ENCODE measurements around the gene AGPAT2.

Gene AGPAT2

DNA sequence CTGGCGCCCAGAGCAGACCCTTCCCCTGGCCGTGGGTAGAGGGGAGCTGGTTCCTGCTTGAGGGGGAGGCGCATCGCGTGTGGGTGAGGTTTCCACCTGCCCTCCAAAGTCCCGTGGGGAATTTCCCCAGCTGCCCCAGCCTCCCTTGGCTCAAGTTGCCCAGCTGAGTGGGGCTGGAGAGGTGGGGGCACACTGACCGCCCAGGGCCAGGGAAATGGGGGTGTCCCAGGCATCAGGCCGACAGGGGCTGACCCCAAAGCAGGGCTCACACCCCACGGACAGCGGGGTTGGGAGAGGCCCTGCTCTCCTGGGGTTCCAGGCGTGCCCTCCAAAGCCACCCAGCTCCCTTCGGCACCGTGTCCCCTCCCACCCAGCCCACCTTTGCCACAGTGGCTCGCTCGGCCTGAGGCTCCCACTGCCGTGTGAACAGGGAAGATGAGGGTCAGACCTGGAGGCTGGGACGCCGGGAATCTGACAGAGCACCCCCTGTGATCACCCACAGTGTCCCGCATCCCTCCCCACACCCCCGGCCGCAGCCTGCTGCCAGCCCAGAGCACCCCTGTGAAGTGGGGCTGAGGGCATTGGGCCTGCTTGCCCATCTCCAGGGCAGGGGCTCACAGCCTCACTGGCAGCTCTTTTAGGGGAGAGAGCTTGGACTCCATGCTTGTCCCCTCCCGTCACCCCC, 25.5 kb downstream of the AGPAT2 start:
- DNase-seq, result no peak

DNA sequence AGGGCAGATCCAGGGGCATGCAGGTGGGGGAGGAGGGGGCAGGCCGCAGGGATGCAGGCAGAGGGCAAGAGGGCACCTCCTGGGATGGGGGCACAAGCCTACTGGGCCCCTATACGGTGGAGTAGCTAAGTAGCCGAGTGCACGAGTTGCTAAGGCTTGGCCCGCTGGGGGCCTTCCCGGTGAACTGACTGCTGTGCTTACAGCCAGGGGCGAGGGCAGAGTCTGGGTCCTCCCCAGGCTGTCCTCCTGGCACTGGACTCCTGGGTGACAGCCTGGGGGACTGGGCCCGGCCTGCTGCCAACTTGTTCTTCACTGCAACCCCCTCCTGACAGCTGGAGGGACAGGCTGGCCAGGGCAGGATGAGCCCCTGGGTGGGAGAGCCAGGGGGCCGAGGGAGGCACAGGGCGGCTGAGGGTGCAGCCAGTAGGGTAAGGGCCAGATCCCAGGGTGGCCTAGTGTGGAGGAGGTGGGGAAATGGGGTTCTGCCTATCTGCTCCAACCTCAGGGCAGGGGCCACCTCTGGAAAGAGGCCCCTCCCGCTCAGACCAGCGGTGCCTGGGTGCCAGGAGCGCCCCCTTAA, 26.2 kb downstream of the AGPAT2 start:
- DNase-seq, result no peak

DNA sequence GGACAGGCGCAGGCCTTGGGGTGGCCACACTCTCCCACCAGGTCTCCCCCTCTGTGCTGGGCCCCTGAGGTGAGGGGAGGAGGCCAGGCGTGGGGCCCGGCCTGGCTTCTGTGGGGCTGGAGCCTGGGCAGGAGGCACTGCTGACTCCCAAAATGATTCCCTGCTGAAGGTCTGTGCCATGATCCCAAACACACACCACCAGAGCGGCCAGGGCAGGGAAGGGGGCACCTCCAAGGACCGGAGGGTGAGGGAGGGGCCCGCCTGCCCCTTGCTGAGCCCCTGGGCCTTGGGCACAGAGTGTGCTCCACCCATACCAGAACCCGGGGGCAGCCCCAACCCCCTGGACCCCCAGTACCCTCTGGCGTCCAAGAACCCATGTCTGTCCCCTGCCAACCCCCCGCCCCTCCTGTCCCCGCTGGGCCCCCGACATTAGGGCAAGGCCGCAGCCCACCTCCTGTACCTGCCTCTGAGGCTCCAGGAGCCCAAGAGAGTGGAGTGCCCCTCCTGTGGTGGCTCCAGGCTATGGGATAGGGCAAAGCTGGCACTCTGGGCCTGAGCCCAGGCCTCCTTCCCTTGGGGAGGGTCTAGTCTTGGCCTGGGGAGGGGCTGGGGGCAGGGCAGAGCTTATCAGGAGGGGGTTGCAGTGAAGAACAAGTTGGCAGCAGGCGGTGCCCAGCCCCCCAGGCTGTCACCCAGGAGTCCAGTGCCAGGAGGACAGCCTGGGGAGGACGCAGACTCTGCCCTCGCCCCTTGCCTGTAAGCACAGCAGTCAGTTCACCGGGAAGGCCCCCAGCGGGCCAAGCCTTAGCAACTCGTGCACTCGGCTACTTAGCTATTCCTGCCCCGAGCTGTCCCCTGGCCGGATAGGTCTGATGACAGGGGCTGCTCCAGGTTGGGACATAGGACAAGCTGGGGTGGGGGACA, 27.1 kb downstream of the AGPAT2 start:
- DNase-seq, result no peak

DNA sequence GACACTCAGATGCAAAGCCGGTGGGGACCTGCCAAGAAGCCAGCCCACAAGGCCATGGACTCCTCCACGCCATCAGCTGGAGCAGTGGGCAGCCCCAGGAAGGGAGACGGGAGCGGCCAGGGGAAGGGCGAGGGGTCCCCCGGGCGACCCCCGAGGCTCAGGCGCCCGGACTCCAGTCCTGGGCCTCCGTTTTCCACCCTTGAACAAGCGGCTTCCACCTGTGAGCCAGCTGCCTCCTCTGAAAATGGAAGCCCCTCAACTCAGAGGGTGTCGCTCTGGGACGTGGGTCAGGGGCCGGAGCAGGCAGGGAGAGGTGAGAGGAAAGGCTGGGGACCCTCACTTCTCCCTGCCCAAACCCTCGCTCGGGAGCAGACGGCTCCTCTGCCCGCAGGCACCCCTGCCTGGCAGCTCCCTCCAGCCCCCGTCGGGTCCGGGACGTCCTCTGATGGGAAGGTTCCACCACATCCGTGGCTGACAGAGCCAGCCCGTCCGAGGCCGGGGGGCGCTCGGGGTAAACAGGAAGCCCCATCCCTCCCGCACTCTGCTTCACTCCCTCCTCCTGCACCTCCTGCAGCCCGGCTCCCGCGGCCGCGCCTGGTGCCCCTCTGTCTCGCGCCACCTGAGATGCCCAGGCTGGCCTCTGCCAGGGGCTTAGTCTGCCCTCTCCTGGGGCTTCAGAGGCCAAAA, 28.3 kb downstream of the AGPAT2 start:
- DNase-seq, result no peak

DNA sequence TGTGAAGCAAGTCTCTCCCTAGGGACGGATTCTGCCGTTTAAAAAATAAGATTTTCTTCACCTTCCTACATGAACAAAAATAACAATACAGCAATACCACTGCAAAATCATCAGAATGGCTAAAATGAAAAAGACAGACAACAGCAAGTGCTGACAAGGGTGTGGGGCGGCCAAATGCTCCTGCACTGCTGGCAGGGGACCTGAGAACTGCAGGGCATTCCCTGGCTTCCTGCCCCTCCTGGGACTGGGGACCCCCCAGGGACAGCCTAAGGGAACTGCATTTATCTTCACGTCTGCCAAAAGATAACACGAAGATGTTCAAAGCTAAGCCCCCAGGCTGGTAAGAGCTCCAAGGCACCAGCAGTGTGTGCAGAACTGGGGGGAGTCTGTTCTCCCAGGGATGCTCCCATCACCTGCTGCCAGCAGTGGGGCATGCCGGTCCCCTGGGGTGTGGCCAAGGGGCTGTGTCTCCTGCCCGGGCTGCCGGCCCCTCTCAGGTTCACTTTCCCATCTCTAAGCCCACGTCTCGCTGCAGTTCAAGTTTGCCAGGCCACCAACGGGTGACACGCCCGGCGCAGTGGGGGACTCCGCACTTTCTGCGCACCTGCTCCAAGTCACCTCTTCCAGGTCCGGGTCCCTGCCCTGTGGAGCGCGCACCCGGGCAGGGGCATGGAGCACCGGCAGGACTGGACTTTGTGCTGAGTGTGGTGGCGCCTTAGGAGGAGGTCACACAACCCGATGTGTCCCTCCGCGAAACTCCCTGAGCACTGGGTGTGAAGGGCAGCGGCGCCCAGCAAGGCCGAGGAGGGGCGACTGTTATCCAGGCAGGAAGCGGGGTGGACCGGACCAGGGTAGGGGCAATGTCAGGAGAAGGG, 29.0 kb downstream of the AGPAT2 start:
- DNase-seq, result no peak

DNA sequence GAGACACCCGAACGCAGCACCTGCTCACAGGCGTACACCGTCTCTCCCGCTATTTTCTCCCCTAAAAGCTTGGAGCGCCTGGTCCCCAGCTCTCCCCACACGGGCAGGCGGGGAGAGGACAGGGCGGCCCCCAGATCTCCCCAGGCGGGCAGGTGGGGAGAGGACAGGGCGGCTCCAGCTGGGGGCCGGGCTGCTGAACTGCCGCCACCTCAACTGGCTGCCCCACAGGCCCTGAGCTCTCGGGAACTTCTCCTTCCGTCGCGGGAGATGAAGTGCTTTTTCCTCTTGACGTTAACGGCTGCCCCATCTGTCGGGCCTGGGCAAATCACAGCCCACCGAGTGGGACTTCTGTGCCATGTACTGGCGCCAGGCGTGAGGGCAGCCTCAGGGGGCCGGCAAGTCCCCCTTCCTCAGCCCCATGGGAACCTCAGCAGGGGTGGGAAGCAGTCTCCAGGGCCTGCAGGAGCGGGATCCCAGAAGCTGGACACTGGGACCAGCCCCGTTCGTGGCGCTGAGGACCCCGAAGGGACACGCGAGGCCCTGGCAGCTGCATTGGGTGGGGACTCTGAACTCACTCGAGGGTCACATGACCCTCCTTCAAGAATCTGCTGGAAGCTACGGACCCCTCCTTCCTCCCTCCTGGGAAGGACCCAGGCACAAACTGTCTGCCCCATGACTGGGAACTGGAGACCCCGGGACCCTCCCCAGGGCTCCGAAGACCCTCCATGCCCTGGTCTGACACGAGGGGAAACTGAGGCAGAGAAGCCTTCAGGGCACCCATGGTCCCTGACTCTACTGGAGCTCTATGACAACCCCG, 30.3 kb downstream of the AGPAT2 start:
- no peak for DNase-seq

DNA sequence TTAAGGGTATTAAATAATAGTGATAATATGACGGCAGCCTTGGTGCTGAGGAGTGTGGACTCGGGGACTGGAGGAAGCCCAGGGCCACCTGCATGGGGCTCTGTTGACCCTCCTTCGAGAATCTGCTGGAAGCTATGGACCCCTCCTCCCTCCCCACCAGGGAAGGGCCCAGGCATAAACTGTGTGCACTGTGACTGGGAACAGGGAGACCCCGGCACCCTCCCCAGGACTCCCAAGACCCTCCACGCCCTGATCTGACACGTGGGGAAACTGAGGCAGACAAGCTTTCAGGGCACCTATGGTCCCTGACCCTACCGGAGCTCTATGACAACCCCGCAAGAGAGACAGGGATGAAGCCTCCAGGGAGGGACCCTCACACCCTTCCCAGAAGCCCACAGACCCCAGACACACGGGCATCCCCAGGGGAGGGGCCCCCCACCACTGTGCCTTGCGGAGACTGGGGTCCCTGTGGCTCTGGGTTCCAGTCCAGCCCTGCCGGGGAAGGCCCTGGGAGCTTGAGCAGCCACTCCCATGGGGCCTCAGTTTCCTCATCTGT, 31.0 kb downstream of the AGPAT2 start:
- DNase-seq, result no peak

DNA sequence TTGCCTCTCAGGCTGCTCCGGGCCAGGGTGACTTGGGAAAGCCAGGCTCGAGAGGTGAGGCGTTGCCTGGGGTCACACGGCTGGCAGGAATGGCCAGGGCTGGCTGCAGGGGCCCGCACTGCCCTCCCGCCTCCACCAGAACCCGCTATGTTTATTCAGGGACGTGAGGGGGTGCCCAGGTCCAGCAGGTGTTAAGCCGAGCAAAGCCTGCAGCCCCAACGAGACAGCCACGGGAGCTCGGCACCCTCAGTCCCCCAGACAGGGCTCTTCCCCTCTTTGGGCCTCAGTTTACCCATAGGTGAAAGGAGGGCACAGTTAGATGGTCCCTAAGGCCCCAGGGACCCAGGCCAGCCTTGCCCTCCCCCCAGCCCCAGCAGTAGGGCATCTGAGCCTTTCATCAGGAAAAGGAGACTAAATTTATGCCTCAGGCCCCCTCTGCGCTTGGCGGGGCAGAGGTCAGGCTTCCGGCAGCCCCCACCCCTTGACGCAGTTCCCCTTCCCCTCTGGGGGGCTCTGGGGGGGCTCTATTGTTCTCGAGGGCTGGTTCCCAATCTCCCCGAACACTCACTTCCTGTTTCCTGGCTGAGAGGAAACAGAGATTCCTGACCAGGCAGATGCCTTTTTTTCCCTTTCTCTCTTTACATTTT, 31.6 kb downstream of the AGPAT2 start:
- DNase-seq, result no peak

DNA sequence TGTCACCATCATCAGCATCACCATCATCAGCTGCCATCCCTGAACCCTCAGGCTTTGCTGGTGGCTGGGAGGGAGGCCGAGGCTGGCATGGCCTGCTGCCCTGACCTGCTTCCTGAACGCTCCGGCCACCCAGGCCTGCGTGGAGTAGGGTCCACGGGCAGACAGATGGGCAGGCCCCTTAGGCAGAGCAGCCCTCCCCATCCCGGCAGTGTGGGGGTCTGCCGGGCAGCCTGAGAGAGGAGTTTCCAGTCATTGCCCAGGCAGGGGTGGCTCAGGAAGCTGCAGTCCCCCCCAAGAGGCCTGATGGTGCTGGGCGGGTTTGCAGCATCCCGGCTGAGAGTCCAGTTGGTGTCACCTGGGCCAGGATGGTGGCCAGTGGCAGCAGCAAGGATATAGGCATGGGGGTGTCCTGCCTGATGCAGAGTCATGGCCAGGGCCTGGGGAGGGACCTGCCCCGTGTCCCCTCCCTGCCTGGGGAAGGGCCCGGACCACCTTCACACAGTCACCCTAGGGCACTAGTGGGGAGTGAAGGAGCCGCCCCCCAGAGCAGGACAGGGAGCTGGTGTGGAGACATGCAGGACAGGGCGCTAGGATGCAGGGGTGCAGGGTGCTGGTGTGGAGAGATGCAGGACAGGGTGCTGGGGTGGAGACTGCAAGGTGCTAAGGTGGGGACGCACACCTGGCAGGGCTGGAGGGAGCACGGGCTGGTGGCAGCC, 32.3 kb downstream of the AGPAT2 start:
- no peak for DNase-seq

DNA sequence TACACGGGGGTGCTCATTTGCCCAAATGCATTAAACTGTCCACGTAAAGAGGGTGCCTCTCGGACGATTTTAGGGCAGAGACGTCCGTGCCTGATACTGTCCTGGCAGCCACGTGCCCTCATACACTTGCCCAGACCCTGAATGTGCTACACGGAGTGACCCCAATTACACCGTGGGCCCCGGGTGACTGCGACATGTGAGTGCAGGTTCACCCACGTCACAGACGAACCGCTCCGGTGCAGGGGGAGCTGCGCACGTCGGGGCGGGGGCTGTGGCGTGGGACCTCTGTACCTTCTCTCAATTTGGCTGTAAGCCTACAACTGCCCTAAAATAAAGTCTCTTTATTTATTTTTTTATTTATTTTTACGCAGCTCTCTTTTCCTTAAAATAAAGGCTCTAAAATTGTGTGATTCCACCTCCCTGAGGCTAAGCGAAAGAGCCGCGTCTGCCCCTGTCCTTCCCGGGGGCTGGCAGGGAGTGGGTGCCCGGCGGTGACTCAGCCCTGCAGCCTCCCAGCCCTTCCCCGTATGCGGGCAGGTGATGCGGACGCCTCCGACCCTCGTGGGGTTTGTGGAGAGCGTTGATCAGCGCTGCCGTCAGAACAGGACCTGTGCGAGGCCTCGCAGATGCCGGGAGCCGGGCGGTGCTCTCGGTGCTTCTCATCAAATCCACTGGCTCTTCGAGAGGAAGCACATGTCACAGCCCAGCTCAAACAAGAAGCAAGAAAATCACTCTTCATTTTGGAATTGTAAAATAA, 33.8 kb downstream of the AGPAT2 start:
- no peak for DNase-seq

DNA sequence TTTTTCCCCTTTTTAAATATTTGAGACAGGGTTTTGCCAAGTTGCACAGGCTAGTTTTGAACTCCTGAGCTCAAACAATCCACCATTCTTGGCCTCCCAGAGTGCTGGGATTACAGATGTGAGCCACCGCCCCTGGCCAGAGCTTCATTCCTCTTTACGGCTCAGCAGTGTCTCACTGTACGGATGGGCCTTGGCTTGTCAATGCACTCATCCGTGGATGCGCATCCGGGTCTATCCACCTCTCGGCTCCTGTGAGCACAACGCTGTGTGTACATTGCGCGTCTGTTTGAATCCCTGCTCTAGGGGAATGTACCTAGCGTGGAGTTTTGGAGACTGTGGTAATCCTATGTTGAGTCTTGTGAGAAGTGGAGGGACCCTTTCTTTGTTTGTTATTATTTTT, 35.4 kb downstream of the AGPAT2 start:
- DNase-seq, result no peak

DNA sequence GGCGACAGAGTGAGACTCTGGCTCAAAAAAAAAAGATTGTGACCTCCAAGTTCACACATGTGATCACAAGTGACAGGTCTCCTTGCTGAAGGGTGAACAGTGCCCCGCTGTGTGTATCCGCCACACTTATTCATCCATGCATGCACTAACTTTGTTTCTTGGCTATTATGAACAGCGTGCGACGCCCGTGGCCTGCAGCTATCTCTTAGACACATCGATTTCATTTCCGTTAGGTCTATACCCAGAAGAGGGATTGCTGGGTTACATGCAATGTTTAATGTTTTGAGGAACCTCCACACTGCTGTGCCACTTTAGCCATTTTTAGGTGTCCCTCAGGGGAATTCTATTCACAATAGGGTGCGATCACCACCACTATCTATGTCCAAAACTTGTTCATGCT, 36.6 kb downstream of the AGPAT2 start:
- no peak for DNase-seq

DNA sequence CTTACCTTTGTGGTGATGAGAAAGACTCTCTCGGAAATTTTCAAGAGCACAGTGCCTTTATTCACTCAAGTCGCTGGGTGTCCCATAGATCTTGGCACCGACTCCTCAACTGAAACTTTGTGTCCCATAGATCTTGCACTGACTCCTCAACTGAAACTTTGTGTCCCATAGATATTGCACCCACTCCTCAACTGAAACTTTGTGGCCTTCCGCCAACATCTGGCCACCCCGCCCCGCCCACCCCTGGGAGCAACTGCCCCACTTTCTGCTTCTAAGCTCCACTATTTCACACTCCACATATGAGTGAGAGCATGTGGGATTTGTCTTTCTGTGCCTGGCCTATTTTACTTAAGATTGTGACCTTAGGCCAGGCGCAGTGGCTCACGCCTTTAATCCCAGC, 37.2 kb downstream of the AGPAT2 start:
- DNase-seq, result no peak

DNA sequence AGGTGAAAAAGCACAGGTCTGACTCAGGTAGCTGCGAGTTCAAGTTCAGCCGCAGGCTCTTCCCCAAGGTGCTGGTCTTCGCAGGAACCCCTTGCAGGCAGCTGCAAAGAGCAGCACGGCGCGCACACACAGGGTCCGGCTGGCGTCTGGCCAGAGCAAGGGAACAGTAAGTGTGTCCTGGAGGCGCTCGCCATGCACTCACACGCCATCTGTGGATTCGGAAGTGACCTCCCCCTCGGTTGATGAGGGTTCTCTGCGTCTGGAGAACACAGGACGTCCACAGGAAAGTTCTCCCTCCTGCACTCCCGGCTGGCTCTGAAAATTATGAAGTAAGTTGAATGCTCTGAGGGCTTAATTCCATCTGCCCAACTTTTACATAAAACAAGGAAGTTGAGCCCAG, 38.5 kb downstream of the AGPAT2 start:
- no peak for DNase-seq

DNA sequence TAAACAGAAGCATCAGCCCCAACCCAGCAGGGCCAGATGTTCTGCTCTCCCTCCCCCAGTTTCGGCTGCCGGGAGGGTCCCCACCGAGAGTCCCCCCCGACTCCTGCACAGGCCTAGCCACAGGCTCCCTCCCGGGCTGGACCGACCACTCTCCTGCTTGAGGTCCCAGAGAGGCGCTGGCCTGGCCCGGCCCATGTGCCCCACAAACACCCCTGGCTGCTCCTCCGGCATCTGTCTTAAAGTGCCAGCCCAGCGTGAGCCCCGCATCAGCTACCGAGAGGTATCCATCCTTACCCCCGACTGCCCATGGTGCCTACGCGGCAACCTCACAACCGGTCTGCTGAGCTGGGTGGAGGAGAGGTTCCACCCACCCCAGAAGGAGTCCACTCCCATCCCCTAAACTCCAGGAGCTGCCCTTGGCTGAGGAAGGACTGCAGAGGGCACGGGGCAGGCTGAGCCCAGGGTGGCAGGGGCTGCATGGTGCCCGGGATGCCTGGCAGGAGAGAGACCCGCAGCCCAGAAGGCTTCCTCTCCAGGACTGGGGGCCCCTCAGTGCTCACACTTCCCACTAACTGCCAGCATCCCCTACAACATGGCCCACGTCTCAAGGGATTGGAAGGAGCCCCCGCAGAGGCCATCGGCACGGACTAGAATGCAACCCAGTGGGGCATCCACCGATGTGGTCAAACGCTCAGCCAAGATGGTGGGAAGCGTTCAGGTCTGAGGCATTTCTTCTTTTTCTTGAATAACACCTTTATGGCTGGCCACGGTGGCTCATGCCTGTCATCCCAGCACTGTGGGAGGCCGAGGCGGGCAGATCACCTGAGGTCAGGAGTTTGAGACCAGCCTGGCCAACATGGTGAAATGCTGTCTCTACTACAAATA, 40.2 kb downstream of the AGPAT2 start:
- no peak for DNase-seq

DNA sequence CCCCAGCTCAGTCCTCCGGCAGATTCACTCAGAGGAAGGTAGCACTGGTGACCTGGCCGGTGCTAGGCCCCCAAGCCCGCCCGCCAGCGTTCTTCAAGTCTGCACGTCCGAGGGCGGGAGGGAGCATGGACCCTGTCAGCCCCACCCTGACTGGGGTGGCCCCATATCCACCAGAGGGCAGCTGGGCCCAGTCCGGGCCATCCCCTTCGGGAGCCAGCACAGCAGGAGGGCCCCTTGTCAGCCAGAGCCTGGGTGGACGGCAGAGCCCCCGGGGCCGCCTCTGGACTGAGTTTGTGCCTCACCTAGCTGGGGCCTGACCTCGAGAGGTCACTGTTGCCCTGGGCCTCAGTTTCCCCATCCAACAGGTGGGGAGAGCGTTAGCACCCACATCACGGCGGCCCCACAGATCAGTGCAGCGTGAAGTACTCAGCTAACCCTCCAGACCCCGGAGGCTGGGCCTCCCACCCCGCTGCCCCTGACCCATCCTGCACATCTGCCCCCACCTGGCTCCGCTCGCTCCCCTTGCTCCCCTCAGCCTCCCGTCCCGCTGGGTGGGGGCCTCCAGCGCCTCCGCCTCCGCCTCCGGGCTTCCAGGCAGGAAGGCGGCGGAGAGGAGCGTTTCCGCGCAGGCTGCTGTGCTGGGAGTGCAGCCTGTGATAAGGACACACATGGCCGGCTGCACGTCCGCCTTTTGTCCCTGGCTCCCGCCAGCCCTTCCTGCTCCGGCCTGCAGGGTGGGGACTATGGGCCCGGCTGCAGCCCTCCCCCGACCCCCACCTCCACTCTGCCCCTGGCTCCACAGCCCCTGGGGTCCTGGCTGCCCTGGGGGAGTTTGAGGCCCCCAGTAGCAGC, 41.1 kb downstream of the AGPAT2 start:
- DNase-seq, result no peak

DNA sequence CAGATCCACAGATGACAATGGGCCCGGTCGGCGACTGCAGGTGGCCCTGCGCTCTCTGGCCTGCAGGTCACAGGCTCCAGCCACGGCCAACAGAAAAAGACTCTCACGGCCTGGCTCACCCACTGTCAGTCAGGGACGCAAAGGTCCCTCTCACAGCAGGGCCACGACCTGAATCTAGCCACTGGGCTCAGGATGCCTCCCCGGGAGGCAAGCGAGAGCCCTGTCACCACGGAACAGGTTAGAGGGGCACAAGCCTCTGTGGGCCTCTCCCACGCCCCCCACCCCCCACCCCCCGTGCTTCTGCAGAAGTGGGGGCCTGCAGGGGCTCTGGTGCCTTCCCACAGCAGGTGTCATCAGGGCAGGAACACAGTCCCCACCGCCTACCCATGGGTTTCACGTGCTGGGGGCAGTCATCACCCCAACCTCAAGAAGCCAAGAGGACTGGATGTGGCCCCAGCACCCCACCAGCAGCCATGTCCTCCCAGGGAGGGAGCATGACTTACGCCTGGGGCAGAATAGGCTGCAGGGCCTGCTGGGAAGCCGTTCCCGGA, 41.8 kb downstream of the AGPAT2 start:
- DNase-seq, result no peak

All from cerebellar nuclear complex (tissue), 1 donor.